GM19239 (cell line): ENCODE data around the gene MSRB3.

Experiments used
- DNase-seq: peaks from one replicate; pipeline ENCODE4 v3.0.0; 2011; ENCODE audit warnings: low spot score; ENCODE audit not compliant: insufficient read length
- FAIRE-seq: peaks from 2 replicates; lab custom pipeline; 2011; peaks lifted over from hg19 to GRCh38; lab: Jason Lieb, UNC

The MSRB3 gene

DNA sequence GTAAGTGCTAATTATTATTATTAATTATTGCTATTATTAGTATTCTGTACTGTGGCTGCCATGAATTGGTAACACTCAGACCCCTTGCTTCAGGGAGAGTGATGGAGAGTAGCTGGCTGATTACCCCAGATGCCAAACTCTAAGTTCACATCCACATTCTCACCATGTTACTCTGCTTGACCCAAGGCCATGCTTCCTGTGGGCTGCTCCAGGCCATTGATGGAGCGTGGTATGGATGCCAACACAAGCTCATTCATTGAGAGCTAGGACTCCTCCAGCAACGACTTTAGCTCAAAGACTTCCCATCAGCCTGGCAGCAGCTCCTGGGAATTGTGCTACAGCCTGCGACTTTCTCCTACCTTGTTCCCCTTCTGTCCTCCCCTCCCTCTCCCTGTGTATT lies 233.4 kb downstream of the MSRB3 start:
- no peak for FAIRE-seq
- no peak for DNase-seq
